Measurements from ENCODE around the gene UFSP2.

UFSP2 gene, protein sequence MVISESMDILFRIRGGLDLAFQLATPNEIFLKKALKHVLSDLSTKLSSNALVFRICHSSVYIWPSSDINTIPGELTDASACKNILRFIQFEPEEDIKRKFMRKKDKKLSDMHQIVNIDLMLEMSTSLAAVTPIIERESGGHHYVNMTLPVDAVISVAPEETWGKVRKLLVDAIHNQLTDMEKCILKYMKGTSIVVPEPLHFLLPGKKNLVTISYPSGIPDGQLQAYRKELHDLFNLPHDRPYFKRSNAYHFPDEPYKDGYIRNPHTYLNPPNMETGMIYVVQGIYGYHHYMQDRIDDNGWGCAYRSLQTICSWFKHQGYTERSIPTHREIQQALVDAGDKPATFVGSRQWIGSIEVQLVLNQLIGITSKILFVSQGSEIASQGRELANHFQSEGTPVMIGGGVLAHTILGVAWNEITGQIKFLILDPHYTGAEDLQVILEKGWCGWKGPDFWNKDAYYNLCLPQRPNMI

GRCh38 chr4:185425647-185426352, at the start of gene UFSP2:
UFSP2 (minus strand) TSS chr4:185425964; CDS start chr4:185425868, 96 bp downstream.
- ATAC-seq: peak; percentile 94
- TF ChIP-seq GLIS3 (CRISPR knock-in tag; IDR thresholded peaks at IDR 0.05) (no peak), OSR1 (CRISPR knock-in tag; IDR thresholded peaks at IDR 0.05) (no peak), ARNTL (CRISPR knock-in tag; IDR thresholded peaks at IDR 0.05; ENCODE audit: borderline replicate concordance, low read depth) (no peak), TSHZ2 (CRISPR knock-in tag; IDR thresholded peaks at IDR 0.05) (0 out of 2 replicates have a peak, but pooled peaks have one; percentile 29), CSDC2 (CRISPR knock-in tag; IDR thresholded peaks at IDR 0.05) (no peak), TCF4 (CRISPR knock-in tag; IDR thresholded peaks at IDR 0.05; ENCODE audit: borderline replicate concordance) (no peak), ZFP30 (CRISPR knock-in tag; IDR thresholded peaks at IDR 0.05) (no peak), CSRNP3 (CRISPR knock-in tag; IDR thresholded peaks at IDR 0.05) (no peak), ZNF70 (CRISPR knock-in tag; IDR thresholded peaks at IDR 0.05) (no peak)
- TF ChIP-seq, protein P1, sequence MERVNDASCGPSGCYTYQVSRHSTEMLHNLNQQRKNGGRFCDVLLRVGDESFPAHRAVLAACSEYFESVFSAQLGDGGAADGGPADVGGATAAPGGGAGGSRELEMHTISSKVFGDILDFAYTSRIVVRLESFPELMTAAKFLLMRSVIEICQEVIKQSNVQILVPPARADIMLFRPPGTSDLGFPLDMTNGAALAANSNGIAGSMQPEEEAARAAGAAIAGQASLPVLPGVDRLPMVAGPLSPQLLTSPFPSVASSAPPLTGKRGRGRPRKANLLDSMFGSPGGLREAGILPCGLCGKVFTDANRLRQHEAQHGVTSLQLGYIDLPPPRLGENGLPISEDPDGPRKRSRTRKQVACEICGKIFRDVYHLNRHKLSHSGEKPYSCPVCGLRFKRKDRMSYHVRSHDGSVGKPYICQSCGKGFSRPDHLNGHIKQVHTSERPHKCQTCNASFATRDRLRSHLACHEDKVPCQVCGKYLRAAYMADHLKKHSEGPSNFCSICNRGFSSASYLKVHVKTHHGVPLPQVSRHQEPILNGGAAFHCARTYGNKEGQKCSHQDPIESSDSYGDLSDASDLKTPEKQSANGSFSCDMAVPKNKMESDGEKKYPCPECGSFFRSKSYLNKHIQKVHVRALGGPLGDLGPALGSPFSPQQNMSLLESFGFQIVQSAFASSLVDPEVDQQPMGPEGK (CRISPR knock-in tag; IDR thresholded peaks at IDR 0.05; ENCODE audit: borderline replicate concordance): no peak
- TF ChIP-seq, protein P2, sequence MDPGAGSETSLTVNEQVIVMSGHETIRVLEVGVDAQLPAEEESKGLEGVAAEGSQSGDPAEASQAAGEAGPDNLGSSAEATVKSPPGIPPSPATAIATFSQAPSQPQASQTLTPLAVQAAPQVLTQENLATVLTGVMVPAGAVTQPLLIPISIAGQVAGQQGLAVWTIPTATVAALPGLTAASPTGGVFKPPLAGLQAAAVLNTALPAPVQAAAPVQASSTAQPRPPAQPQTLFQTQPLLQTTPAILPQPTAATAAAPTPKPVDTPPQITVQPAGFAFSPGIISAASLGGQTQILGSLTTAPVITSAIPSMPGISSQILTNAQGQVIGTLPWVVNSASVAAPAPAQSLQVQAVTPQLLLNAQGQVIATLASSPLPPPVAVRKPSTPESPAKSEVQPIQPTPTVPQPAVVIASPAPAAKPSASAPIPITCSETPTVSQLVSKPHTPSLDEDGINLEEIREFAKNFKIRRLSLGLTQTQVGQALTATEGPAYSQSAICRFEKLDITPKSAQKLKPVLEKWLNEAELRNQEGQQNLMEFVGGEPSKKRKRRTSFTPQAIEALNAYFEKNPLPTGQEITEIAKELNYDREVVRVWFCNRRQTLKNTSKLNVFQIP (CRISPR knock-in tag; IDR thresholded peaks at IDR 0.05; ENCODE audit: borderline replicate concordance, low read depth): 0 out of 2 replicates have a peak, but pooled peaks have one; percentile 76

DNA sequence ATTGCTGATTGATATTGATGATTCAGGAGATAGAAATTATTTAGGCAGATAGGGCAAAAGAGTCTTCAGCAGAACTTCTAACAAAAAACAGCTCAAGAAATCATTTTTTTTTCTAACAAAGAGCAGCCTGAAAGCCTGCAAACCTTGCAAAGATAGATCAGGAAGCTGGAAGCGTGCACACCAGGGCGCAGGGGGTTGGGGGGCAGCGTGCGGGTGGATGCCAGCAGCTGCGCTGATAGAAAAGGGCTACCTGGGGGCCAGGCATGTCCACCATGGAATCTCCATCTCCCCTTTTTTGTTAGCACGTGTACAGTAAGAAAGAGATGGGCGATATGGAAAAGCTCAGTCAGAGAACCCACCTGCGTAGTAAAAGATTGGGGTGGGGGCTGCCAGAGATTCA, 47.5 kb upstream of the UFSP2 start:
- no peak for TF ChIP-seq SNAI2 (CRISPR knock-in tag; IDR thresholded peaks at IDR 0.05)
- TF ChIP-seq, protein P2 (CRISPR knock-in tag; IDR thresholded peaks at IDR 0.05; ENCODE audit: borderline replicate concordance, low read depth): no peak
- no peak for TF ChIP-seq GLIS3 (CRISPR knock-in tag; IDR thresholded peaks at IDR 0.05)
- no peak for TF ChIP-seq ESRRG (CRISPR knock-in tag; IDR thresholded peaks at IDR 0.05)
- no peak for TF ChIP-seq CSDC2 (CRISPR knock-in tag; IDR thresholded peaks at IDR 0.05)
- TF ChIP-seq PPARA (CRISPR knock-in tag; IDR thresholded peaks at IDR 0.05; ENCODE audit: borderline replicate concordance): no peak
- TF ChIP-seq OSR1 (CRISPR knock-in tag; IDR thresholded peaks at IDR 0.05): no peak
- no peak for TF ChIP-seq TCF4 (CRISPR knock-in tag; IDR thresholded peaks at IDR 0.05; ENCODE audit: borderline replicate concordance)
- TF ChIP-seq ZC3H10 (CRISPR knock-in tag; IDR thresholded peaks at IDR 0.05): no peak
- TF ChIP-seq TSHZ2 (CRISPR knock-in tag; IDR thresholded peaks at IDR 0.05): no peak
- no peak for TF ChIP-seq ISL1 (CRISPR knock-in tag; IDR thresholded peaks at IDR 0.05)
- TF ChIP-seq ZFP30 (CRISPR knock-in tag; IDR thresholded peaks at IDR 0.05): no peak
- TF ChIP-seq TOX (CRISPR knock-in tag; IDR thresholded peaks at IDR 0.05; ENCODE audit: borderline replicate concordance): no peak
- TF ChIP-seq ZNF70 (CRISPR knock-in tag; IDR thresholded peaks at IDR 0.05): no peak
- TF ChIP-seq ZNF565 (CRISPR knock-in tag; conservative IDR thresholded peaks at IDR 0.05; ENCODE audit: low read depth): no peak
- TF ChIP-seq, protein P1 (CRISPR knock-in tag; IDR thresholded peaks at IDR 0.05; ENCODE audit: borderline replicate concordance): no peak
- ATAC-seq: no peak

Measured in SK-N-SH treated with all-trans-retinoic acid at 6 μM for 48 hours (cell line).